ENCODE measurements around the gene CAPZB. TPM values are rescaled to one million over a fixed set of nuclear protein-coding genes. Genes with fewer than 3 reads are reported as not detected.

CAPZB gene
- total RNA-seq, result 137 and 155 TPM in 2 replicates

GRCh38 chr1:19485362-19486187 is at the start of gene CAPZB:
TSS of gene CAPZB (minus strand) at chr1:19485539. CDS start at chr1:19485438, 101 bp downstream.

GRCh38 chr1:19311931-19312781 is 173.2 kb downstream of the CAPZB start, which contains the start of the genes AKR7A2 and SLC66A1:
TSS of gene AKR7A2 (minus strand) at chr1:19312144. CDS start at chr1:19312124, 20 bp downstream.
TSS of gene SLC66A1 (plus strand) at chr1:19312326. CDS start at chr1:19317678, 5,352 bp downstream.

Other genes starting within 250 kb of the CAPZB start
- gene EMC1, start 234.0 kb downstream of the CAPZB start, total RNA-seq, result 50.4 and 56.4 TPM in 2 replicates
- gene MRTO4, start 233.7 kb downstream of the CAPZB start, total RNA-seq, result 10.0 and 14.7 TPM in 2 replicates
- 0.43 and 0.47 TPM in 2 replicates for gene AKR7A3, start 196.8 kb downstream of the CAPZB start, total RNA-seq
- gene AKR7A2, start 173.4 kb downstream of the CAPZB start, total RNA-seq, result 88.7 and 112 TPM in 2 replicates
- 14.6 and 15.4 TPM in 2 replicates for gene SLC66A1, start 173.2 kb downstream of the CAPZB start, total RNA-seq
- gene NBL1, start 158.8 kb upstream of the CAPZB start, total RNA-seq, result 192 and 338 TPM in 2 replicates
- gene HTR6, start 179.3 kb upstream of the CAPZB start, total RNA-seq, result under 0.01 TPM in 1 of 2 replicates, not detected in the other

All from bronchial smooth muscle cell (primary cell).